WTC11 (cell line): ENCODE results near the gene SPHK2. TPM values are rescaled to one million over a fixed set of nuclear protein-coding genes. Genes with fewer than 3 reads are reported as not detected.

Experiments used
- ATAC-seq: fragments of 200-7000 bp; cut with Tn5 transposase; 2 replicates; pipeline ENCODE4 v1.10.0; 2021; ENCODE audit warnings: mild to moderate bottlenecking, moderate library complexity
- CTCF ChIA-PET: fragments of 300-600 bp; sonication (Branson Sonifier 250); formaldehyde crosslinking; loops from one replicate; lab custom pipeline; 2021; ENCODE audit warnings: antibody characterized with exemption; lab: Charles Lee
- POLR2A ChIA-PET: fragments of 350-600 bp; sonication (Branson Sonifier 250); formaldehyde crosslinking; loops from one replicate; lab custom pipeline; 2021; ENCODE audit warnings: antibody characterized with exemption; lab: Charles Lee
- DNase-seq: peaks from one replicate; pipeline ENCODE4 v3.0.0; 2021; ENCODE audit warnings: low spot score
- H3K27ac Mint-ChIP-seq: 2 replicates; pipeline ENCODE4 v1.8.0; 2021; ENCODE audit warnings: mixed read lengths
- H3K27me3 Mint-ChIP-seq: 2 replicates; pipeline ENCODE4 v1.8.0; 2021; ENCODE audit warnings: low read depth, mild to moderate bottlenecking, moderate library complexity, mixed read lengths
- H3K36me3 Mint-ChIP-seq: 2 replicates; pipeline ENCODE4 v1.8.0; 2021; ENCODE audit warnings: mixed read lengths
- H3K4me1 Mint-ChIP-seq: 2 replicates; pipeline ENCODE4 v1.8.0; 2022; ENCODE audit warnings: mixed read lengths
- H3K4me3 Mint-ChIP-seq: 2 replicates; pipeline ENCODE4 v1.8.0; 2021; ENCODE audit warnings: mild to moderate bottlenecking, moderate library complexity, mixed read lengths
- H3K9me3 Mint-ChIP-seq: 2 replicates; pipeline ENCODE4 v1.8.0; 2021; ENCODE audit warnings: mixed read lengths
- ATF3 ChIP-seq: sonication (generic); formaldehyde crosslinking; conservative IDR thresholded peaks from 2 replicates; pipeline ENCODE4 v1.8.1; 2022; ENCODE audit warnings: mild to moderate bottlenecking, missing genetic modification reagents
- E2F1 ChIP-seq: sonication (generic); formaldehyde crosslinking; IDR thresholded peaks from 2 replicates; pipeline ENCODE4 v1.8.0; 2022; ENCODE audit warnings: mild to moderate bottlenecking, missing genetic modification reagents
- FOXP1 ChIP-seq: sonication (generic); formaldehyde crosslinking; IDR thresholded peaks from 2 replicates; pipeline ENCODE4 v1.8.0; 2022; ENCODE audit warnings: missing genetic modification reagents, mild to moderate bottlenecking, moderate library complexity, borderline replicate concordance
- FOXP4 ChIP-seq: sonication (generic); formaldehyde crosslinking; IDR thresholded peaks from 2 replicates; pipeline ENCODE4 v1.8.0; 2022; ENCODE audit warnings: mild to moderate bottlenecking, missing genetic modification reagents
- GABPB1 ChIP-seq: sonication (generic); formaldehyde crosslinking; IDR thresholded peaks from 2 replicates; pipeline ENCODE4 v1.8.1; 2023; ENCODE audit warnings: mild to moderate bottlenecking, missing genetic modification reagents
- GRHL2 ChIP-seq: fragments of 250-450 bp; sonication (Bioruptor Pico); IDR thresholded peaks from 2 replicates; pipeline ENCODE4 v1.8.0; 2022; ENCODE audit warnings: mild to moderate bottlenecking, moderate library complexity; ENCODE audit not compliant: insufficient replicate concordance, severe bottlenecking
- IRF1 ChIP-seq: sonication (generic); formaldehyde crosslinking; IDR thresholded peaks from 2 replicates; pipeline ENCODE4 v1.8.0; 2023; ENCODE audit warnings: missing genetic modification reagents
- KAT7 ChIP-seq: sonication (generic); formaldehyde crosslinking; IDR thresholded peaks from 2 replicates; pipeline ENCODE4 v1.8.1; 2023; ENCODE audit warnings: missing genetic modification reagents, mild to moderate bottlenecking, borderline replicate concordance
- MXD4 ChIP-seq: fragments of 250-450 bp; sonication (Bioruptor Pico); IDR thresholded peaks from 2 replicates; pipeline ENCODE4 v1.8.0; 2021; ENCODE audit warnings: mild to moderate bottlenecking, moderate library complexity, borderline replicate concordance
- NFATC4 ChIP-seq: fragments of 250-450 bp; sonication (Bioruptor Pico); IDR thresholded peaks from 2 replicates; pipeline ENCODE4 v1.9.0; 2021; ENCODE audit warnings: mild to moderate bottlenecking
- NFE2L1 ChIP-seq: sonication (generic); formaldehyde crosslinking; IDR thresholded peaks from 2 replicates; pipeline ENCODE4 v1.8.1; 2023; ENCODE audit warnings: missing genetic modification reagents
- NR2C2 ChIP-seq: sonication (generic); formaldehyde crosslinking; IDR thresholded peaks from 2 replicates; pipeline ENCODE4 v1.8.0; 2022; ENCODE audit warnings: mild to moderate bottlenecking, missing genetic modification reagents
- NR3C1 ChIP-seq: sonication (generic); formaldehyde crosslinking; conservative IDR thresholded peaks from 2 replicates; pipeline ENCODE4 v1.8.1; 2023; ENCODE audit warnings: low read depth, mild to moderate bottlenecking, missing genetic modification reagents
- OVOL2 ChIP-seq: fragments of 250-450 bp; sonication (Bioruptor Pico); IDR thresholded peaks from 2 replicates; pipeline ENCODE4 v1.9.0; 2021; ENCODE audit warnings: mild to moderate bottlenecking, borderline replicate concordance
- PRRX2 ChIP-seq: fragments of 250-450 bp; sonication (Bioruptor Pico); IDR thresholded peaks from 2 replicates; pipeline ENCODE4 v1.8.0; 2021; ENCODE audit warnings: mild to moderate bottlenecking
- RELA ChIP-seq: sonication (generic); formaldehyde crosslinking; IDR thresholded peaks from 2 replicates; pipeline ENCODE4 v1.8.1; 2022; ENCODE audit warnings: missing genetic modification reagents, mild to moderate bottlenecking, borderline replicate concordance
- STAT6 ChIP-seq: sonication (generic); formaldehyde crosslinking; conservative IDR thresholded peaks from 2 replicates; pipeline ENCODE4 v1.8.1; 2023; ENCODE audit warnings: mild to moderate bottlenecking, low read depth, missing genetic modification reagents, moderate library complexity
- USF1 ChIP-seq: sonication (generic); formaldehyde crosslinking; IDR thresholded peaks from 2 replicates; pipeline ENCODE4 v1.8.0; 2022; ENCODE audit warnings: mild to moderate bottlenecking, missing genetic modification reagents
- ZMAT4 ChIP-seq: fragments of 250-450 bp; sonication (Bioruptor Pico); IDR thresholded peaks from 2 replicates; pipeline ENCODE4 v1.9.0; 2021; ENCODE audit warnings: mild to moderate bottlenecking
- ZNF232 ChIP-seq: sonication (generic); formaldehyde crosslinking; IDR thresholded peaks from 2 replicates; pipeline ENCODE4 v1.8.0; 2022; ENCODE audit warnings: mild to moderate bottlenecking, missing genetic modification reagents
- ZNF263 ChIP-seq: sonication (generic); formaldehyde crosslinking; IDR thresholded peaks from 2 replicates; pipeline ENCODE4 v1.8.1; 2022; ENCODE audit warnings: low read depth, mild to moderate bottlenecking, moderate library complexity, missing genetic modification reagents
- ZNF281 ChIP-seq: sonication (generic); formaldehyde crosslinking; IDR thresholded peaks from 2 replicates; pipeline ENCODE4 v1.8.0; 2023; ENCODE audit warnings: mild to moderate bottlenecking, missing genetic modification reagents
- total RNA-seq: library from RNA; stranded (reverse); gene quantifications from 3 replicates; pipeline ENCODE4 v1.2.3, GENCODE V29; 2021

The SPHK2 gene
- total RNA-seq, 1 experiment from 2014 or later = 64.6 TPM

- no peak for DNase-seq
- no peak for TF ChIP-seq ZMAT4
- no peak for TF ChIP-seq NFE2L1 (CRISPR knock-in tag)
- TF ChIP-seq ZNF263 (CRISPR knock-in tag) = no peak
- no peak; the same call in 1 of the 2 replicates for TF ChIP-seq FOXP1
- TF ChIP-seq ZNF232 (CRISPR knock-in tag) = no peak
- no peak for TF ChIP-seq FOXP4 (CRISPR knock-in tag)
- no peak for TF ChIP-seq NR2C2
- no peak for TF ChIP-seq NR3C1 (CRISPR knock-in tag)
- TF ChIP-seq STAT6 = no peak
- TF ChIP-seq GABPB1 = no peak
- TF ChIP-seq USF1 (CRISPR knock-in tag) = no peak
- Mint-ChIP-seq H3K4me1 (peaks cover 31% of the 10 kb centered on the region), H3K27ac (peak overlapping the region; percentile 99), H3K9me3 (no peaks in the 10 kb centered on the region), H3K27me3 (no peaks in the 10 kb centered on the region), H3K4me3 (peak overlapping the region; percentile 71), H3K36me3 (no peaks in the 10 kb centered on the region)
- ATAC-seq = no peak
- ChIA-PET CTCF (interaction anchor here (0.8 to 3.0 kb wide), 12 partner anchors 10 to 295 kb away, joined by 3 to 20 read pairs (median 6); partner anchors contain the start of genes CA11, FAM83E, RPL18 and SPHK2), POLR2A (interaction anchor here (0.7 to 3.4 kb wide), 4 partner anchors 11 to 335 kb away, joined by 3 to 23 read pairs (median 13); partner anchors contain the start of genes CA11, RPL18 and SPHK2)
Measured at GRCh38 chr19:48629297-48629598, 9.9 kb downstream of the SPHK2 start.

- H3K9me3 Mint-ChIP-seq = no peaks in the 10 kb centered on the region
- CTCF ChIA-PET = interaction anchor here (0.6 to 3.0 kb wide), 26 partner anchors 11 to 296 kb away, joined by 3 to 20 read pairs (median 4); partner anchors contain the start of genes CA11, FAM83E, KDELR1 and RPL18
- H3K36me3 Mint-ChIP-seq = no peaks in the 10 kb centered on the region
- POLR2A ChIA-PET = interaction anchor here (0.5 to 3.4 kb wide), 13 partner anchors 10 to 1030 kb away, joined by 3 to 23 read pairs (median 4); partner anchors contain the start of genes CA11, FAM83E, RPL18 and SPHK2
- ATAC-seq (peak; percentile 87), DNase-seq (peak; percentile 97)
- H3K27ac Mint-ChIP-seq = peak overlapping the region; percentile 99
- peak overlapping the region; percentile 71 for H3K4me3 Mint-ChIP-seq
- H3K27me3 Mint-ChIP-seq = no peaks in the 10 kb centered on the region
- H3K4me1 Mint-ChIP-seq = peaks cover 34% of the 10 kb centered on the region
- TF ChIP-seq ATF3 = no peak
- no peak for TF ChIP-seq NFATC4 (CRISPR knock-in tag)
- TF ChIP-seq GABPB1 = no peak
- no peak for TF ChIP-seq NR2C2
- peak; percentile 86 for TF ChIP-seq PRRX2 (CRISPR knock-in tag)
- peak; percentile 76 for TF ChIP-seq ZNF281 (CRISPR knock-in tag)
- TF ChIP-seq E2F1 (CRISPR knock-in tag) = no peak
- no peak for TF ChIP-seq OVOL2 (CRISPR knock-in tag)
- no peak for TF ChIP-seq KAT7 (CRISPR knock-in tag)
- TF ChIP-seq GRHL2 (CRISPR knock-in tag) = no peak
- no peak for TF ChIP-seq RELA (CRISPR knock-in tag)
- no peak for TF ChIP-seq MXD4 (CRISPR knock-in tag)
- TF ChIP-seq IRF1 = 0 out of 2 replicates have a peak, but pooled peaks have one; percentile 50
Measured at GRCh38 chr19:48629599-48630295, 10.4 kb downstream of the SPHK2 start.
